Activated T-cell treated with anti-CD3 and anti-CD28 coated beads for 1 hour (primary cell): ENCODE measurements around the gene ANXA7.
A peak's percentile ranks its signal among the peaks of the same experiment; 100 is the strongest.

Source experiments
- DNase-seq: peaks from one replicate; pipeline ENCODE4 v3.0.0-alpha.2; 2020; ENCODE audit warnings: low read depth

The ANXA7 gene

GRCh38 chr10:73413528-73414229, at the start of gene ANXA7:
Gene ANXA7 (minus strand): TSS chr10:73414058. CDS start chr10:73400856, 13,202 bp downstream.
- peak; percentile 92 for DNase-seq

- DNase-seq: no peak
Measured at GRCh38 chr10:73460897-73461296, 47.0 kb upstream of the ANXA7 start.

GRCh38 chr10:73459683-73460314, 45.9 kb upstream of the ANXA7 start:
- DNase-seq: no peak

GRCh38 chr10:73456187-73456890, 42.5 kb upstream of the ANXA7 start:
- no peak for DNase-seq

- DNase-seq: no peak
Measured at GRCh38 chr10:73449113-73449512, 35.3 kb upstream of the ANXA7 start.

- no peak for DNase-seq
Measured at GRCh38 chr10:73448384-73448783, 34.5 kb upstream of the ANXA7 start.

- no peak for DNase-seq
Measured at GRCh38 chr10:73446926-73447325, 33.1 kb upstream of the ANXA7 start.

- no peak for DNase-seq
Measured at GRCh38 chr10:73444457-73444856, 30.6 kb upstream of the ANXA7 start.

GRCh38 chr10:73439605-73440312, 25.9 kb upstream of the ANXA7 start:
- DNase-seq: no peak

- DNase-seq: no peak
Measured at GRCh38 chr10:73439055-73439454, 25.2 kb upstream of the ANXA7 start.

- DNase-seq: no peak
Measured at GRCh38 chr10:73433538-73433867, 19.6 kb upstream of the ANXA7 start, which contains the start of gene MSS51. Gene MSS51 (minus strand): TSS chr10:73433561. CDS start chr10:73428284, 5,277 bp downstream.

- DNase-seq: no peak
Measured at GRCh38 chr10:73432646-73433537, 19.0 kb upstream of the ANXA7 start.

- DNase-seq: no peak
Measured at GRCh38 chr10:73426318-73426717, 12.5 kb upstream of the ANXA7 start.

- no peak for DNase-seq
Measured at GRCh38 chr10:73424478-73424877, 10.6 kb upstream of the ANXA7 start.

- DNase-seq: no peak
Measured at GRCh38 chr10:73423309-73423708, 9.5 kb upstream of the ANXA7 start.

GRCh38 chr10:73416571-73416970, 2.7 kb upstream of the ANXA7 start:
- no peak for DNase-seq

GRCh38 chr10:73414230-73414945, 530 bp upstream of the ANXA7 start:
- no peak for DNase-seq

GRCh38 chr10:73413108-73413527, 740 bp downstream of the ANXA7 start:
- DNase-seq: peak; percentile 7

- DNase-seq: no peak
Measured at GRCh38 chr10:73410897-73411296, 3.0 kb downstream of the ANXA7 start.

- no peak for DNase-seq
Measured at GRCh38 chr10:73408978-73409521, 4.8 kb downstream of the ANXA7 start.

- DNase-seq: no peak
Measured at GRCh38 chr10:73408061-73408460, 5.8 kb downstream of the ANXA7 start.
